Activated CD4-positive, alpha-beta T cell treated with anti-CD3 and anti-CD28 coated beads for 1 hour (primary cell): ENCODE measurements around the gene TIMM44.

ENCODE experiments used
- DNase-seq: peaks from one replicate; pipeline ENCODE4 v3.0.0-alpha.2; 2020

The TIMM44 gene

GRCh38 chr19:7943444-7944176, at the start of gene TIMM44:
TIMM44 (minus strand) TSS chr19:7943666; CDS start chr19:7943651, 15 bp downstream.
- peak; percentile 97 for DNase-seq

GRCh38 chr19:7992575-7992974, 49.1 kb upstream of the TIMM44 start:
- DNase-seq = no peak

GRCh38 chr19:7989071-7989575, 45.7 kb upstream of the TIMM44 start:
- DNase-seq = no peak

- DNase-seq = no peak
Measured at GRCh38 chr19:7988307-7988706, 44.8 kb upstream of the TIMM44 start.

GRCh38 chr19:7987114-7987768, 43.8 kb upstream of the TIMM44 start:
- DNase-seq = no peak

GRCh38 chr19:7986321-7987113, 43.1 kb upstream of the TIMM44 start:
- no peak for DNase-seq

- no peak for DNase-seq
Measured at GRCh38 chr19:7985481-7985911, 42.0 kb upstream of the TIMM44 start.

- no peak for DNase-seq
Measured at GRCh38 chr19:7983995-7984837, 40.8 kb upstream of the TIMM44 start.

GRCh38 chr19:7983286-7983950, 40.0 kb upstream of the TIMM44 start:
- DNase-seq = no peak

- DNase-seq = no peak
Measured at GRCh38 chr19:7982651-7983099, 39.2 kb upstream of the TIMM44 start.

GRCh38 chr19:7982103-7982502, 38.6 kb upstream of the TIMM44 start:
- DNase-seq = no peak

- no peak for DNase-seq
Measured at GRCh38 chr19:7981661-7982060, 38.2 kb upstream of the TIMM44 start.

- no peak for DNase-seq
Measured at GRCh38 chr19:7981199-7981598, 37.7 kb upstream of the TIMM44 start.

GRCh38 chr19:7980635-7981121, 37.2 kb upstream of the TIMM44 start:
- no peak for DNase-seq

GRCh38 chr19:7980168-7980567, 36.7 kb upstream of the TIMM44 start:
- no peak for DNase-seq

- DNase-seq = no peak
Measured at GRCh38 chr19:7979559-7979958, 36.1 kb upstream of the TIMM44 start.

- no peak for DNase-seq
Measured at GRCh38 chr19:7979011-7979410, 35.5 kb upstream of the TIMM44 start.

- no peak for DNase-seq
Measured at GRCh38 chr19:7978179-7978825, 34.8 kb upstream of the TIMM44 start.

GRCh38 chr19:7977723-7978040, 34.2 kb upstream of the TIMM44 start:
- DNase-seq = no peak

GRCh38 chr19:7977021-7977722, 33.7 kb upstream of the TIMM44 start:
- DNase-seq = no peak

- DNase-seq = no peak
Measured at GRCh38 chr19:7976461-7976860, 33.0 kb upstream of the TIMM44 start.
